ENCODE measurements around the gene SWSAP1. TPM values are rescaled to one million over a fixed set of nuclear protein-coding genes. Genes with fewer than 3 reads are reported as not detected.
A peak's percentile ranks its signal among the peaks of the same experiment; 100 is the strongest.

Gene SWSAP1
- total RNA-seq, 6 experiments from 2014 or later = 1.4 to 2.7 (median 2.3) TPM

DNA sequence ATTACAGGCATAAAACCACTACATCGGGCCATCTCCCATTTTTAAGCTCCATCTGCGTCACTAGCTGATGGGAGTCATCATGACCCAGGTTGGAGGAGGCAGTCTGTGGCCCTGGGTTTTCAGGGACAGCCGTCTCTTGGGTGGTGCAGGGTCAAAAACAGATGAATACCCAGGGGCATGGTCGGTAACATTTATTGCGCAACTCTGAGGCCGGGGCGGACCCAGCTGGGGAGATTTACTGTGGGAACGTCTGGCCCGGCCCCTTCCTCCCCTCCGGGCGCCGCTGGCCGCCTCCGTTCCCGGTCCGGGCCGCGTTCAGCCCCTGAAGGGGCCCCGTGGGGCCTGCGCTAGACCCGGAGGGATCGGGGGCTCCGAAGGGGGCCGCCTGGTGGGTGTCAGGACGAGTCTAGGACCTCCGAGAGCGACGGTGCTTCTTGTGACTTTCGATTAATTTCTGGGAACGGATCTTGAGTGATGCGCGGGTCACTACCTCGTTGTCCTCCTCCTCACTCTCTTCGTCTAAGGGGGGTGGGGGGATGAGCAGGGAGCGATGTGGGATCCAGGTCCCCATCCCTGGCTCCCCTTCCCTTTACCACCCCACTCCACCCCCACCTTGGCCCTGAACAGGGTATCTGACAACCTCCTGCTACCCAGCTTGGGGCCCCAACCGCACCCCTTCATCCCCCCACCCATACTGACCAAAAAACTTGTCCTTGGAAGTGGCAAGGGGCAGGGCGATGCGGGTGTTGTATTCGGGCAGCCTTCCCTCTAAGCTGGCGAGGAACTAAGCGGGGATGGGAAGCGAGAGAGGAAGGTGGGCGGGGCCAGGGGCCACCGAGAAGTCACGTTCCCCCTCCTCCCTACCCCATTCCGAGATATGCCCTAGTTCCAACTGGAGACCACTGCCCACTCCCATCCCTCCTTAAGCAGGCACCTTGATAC is 46.2 kb downstream of the SWSAP1 start:
- peak; percentile 3 to 19 (median 10) for ATAC-seq
- Histone ChIP-seq H3K9me3 (no peaks in the 10 kb centered on the region), H3K27ac (peak overlapping the region in 2 of 3 donors; percentile 54 to 60), H3K27me3 (no peaks in the 10 kb centered on the region), H3K36me3 (no peaks in the 10 kb centered on the region), H3K4me1 (peaks cover 0 to 18% (median 0%) of the 10 kb centered on the region in 4 donors), H3K4me3 (peak overlapping the region; percentile 21 to 32 (median 23))
- TF ChIP-seq, protein P1, sequence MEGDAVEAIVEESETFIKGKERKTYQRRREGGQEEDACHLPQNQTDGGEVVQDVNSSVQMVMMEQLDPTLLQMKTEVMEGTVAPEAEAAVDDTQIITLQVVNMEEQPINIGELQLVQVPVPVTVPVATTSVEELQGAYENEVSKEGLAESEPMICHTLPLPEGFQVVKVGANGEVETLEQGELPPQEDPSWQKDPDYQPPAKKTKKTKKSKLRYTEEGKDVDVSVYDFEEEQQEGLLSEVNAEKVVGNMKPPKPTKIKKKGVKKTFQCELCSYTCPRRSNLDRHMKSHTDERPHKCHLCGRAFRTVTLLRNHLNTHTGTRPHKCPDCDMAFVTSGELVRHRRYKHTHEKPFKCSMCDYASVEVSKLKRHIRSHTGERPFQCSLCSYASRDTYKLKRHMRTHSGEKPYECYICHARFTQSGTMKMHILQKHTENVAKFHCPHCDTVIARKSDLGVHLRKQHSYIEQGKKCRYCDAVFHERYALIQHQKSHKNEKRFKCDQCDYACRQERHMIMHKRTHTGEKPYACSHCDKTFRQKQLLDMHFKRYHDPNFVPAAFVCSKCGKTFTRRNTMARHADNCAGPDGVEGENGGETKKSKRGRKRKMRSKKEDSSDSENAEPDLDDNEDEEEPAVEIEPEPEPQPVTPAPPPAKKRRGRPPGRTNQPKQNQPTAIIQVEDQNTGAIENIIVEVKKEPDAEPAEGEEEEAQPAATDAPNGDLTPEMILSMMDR (IDR thresholded peaks at IDR 0.05) = no peak
- no peak for TF ChIP-seq POLR2A (IDR thresholded peaks at IDR 0.05)
- intact Hi-C loops (cut with DNase I) = no loop called here
- WGBS (ENCODE audit: insufficient coverage, low coverage, low lambda C conversion rate, missing lambda C conversion rate) = 14% methylated on average over 5 of the region's 46 CpGs
- DNase-seq = peak in 1 of 3 donors; percentile 55

DNA sequence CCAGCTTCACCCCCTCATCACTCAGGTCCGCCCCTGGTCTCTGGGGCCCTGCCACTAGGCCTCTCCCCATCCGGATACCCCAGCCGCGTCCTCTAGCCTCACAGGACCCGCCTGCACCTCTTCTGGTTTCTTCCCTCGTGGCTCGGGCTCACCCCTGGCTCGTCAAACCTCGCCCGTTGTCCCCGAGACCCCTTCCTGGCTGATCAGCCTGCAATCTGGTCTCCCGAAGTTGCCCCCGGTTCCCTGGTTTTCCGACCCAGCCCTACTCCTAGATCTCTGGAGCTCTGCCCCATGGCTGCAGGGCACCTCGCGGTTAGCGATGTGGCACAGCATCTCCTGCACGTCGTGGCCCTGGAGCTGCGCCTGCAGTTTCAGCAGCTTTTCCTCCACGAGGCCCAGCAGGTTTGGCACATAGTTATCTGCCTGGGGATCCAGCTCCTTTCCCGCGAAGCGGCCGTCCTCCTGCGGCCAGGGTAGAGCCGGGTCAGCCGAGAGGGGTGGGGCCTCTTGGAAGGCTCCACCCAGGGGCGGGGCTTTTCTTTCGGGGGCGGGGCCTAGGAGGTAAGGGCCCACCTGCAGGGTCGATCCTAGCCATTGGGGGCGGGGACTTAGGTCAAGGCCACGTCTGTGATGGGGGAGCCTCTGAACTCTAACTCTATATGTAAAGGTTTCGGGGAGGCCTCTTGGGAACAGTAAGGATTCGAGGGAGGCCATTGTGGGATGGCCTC is 47.1 kb downstream of the SWSAP1 start:
- TF ChIP-seq POLR2A (IDR thresholded peaks at IDR 0.05) = no peak
- TF ChIP-seq, protein P1 (IDR thresholded peaks at IDR 0.05) = no peak
- Histone ChIP-seq H3K4me3 (no peak overlapping the region), H3K36me3 (no peaks in the 10 kb centered on the region), H3K27me3 (no peaks in the 10 kb centered on the region), H3K27ac (peak overlapping the region in 1 of 3 donors; percentile 26), H3K9me3 (no peaks in the 10 kb centered on the region), H3K4me1 (peaks cover 0 to 18% (median 0%) of the 10 kb centered on the region in 4 donors)
- DNase-seq = peak; percentile 66 to 70 (median 68)
- peak; percentile 41 to 48 (median 45) for ATAC-seq
- intact Hi-C loops (cut with DNase I) = no loop called here
- 11% methylated on average over 24 of the region's 36 CpGs for WGBS (ENCODE audit: insufficient coverage, low coverage, low lambda C conversion rate, missing lambda C conversion rate)

DNA sequence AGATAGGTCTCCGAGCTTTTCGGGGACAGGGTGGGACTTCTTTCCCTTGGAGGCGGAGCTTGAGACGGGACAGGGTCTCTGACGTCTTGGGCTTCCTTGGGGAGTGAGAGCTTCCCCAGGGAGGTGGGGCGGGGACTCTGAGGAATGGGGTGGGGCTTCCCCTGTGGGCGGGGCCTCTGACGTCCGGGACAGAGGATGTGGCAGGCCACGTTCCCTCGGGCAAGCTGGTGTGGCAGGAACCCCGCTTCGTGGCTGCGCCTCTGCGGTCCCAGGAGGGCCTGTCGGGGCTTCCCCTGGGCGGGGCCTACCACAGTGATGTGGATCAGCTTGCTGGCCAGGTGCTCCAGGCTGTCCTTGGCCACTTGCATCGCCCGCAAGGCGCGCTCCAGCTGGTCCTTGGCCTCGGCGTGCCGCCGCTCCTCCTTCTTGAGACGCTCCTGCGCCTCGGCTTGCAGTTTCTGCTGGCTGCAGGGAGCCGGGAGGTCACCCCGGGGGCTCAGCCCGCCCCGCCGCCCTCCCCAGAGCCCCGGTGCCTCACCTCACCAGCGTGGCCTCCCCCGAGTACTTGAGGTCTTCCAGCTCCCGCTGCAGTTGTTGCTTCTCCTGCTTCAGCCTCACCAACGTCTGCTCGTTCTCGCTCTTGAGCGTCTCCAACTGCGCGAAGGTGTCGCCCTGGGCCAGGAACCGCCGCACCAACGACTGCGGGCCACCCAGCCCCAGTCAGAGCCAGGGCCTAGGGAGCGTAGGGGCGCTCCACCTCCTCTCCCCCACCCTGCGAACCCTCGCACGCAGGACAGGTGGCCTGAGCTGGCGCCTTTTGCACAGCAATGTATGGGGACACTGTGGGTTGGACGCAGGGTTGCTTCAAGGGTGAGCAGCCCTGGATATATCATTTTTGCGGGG is 47.9 kb downstream of the SWSAP1 start:
- Histone ChIP-seq H3K4me1 (peaks cover 0 to 18% (median 0%) of the 10 kb centered on the region in 4 donors), H3K27me3 (no peaks in the 10 kb centered on the region), H3K4me3 (peak overlapping the region in 2 of 3 donors; percentile 11 to 32), H3K9me3 (no peaks in the 10 kb centered on the region), H3K27ac (peak overlapping the region in 2 of 3 donors; percentile 24 to 26), H3K36me3 (no peaks in the 10 kb centered on the region)
- intact Hi-C loops (cut with DNase I) = no loop called here
- 10% methylated on average over 11 of the region's 56 CpGs for WGBS (ENCODE audit: insufficient coverage, low coverage, low lambda C conversion rate, missing lambda C conversion rate)
- peak; percentile 84 to 86 (median 84) for DNase-seq
- peak; percentile 58 to 72 (median 64) for ATAC-seq
- TF ChIP-seq POLR2A (IDR thresholded peaks at IDR 0.05) = no peak
- TF ChIP-seq, protein P1 (IDR thresholded peaks at IDR 0.05) = no peak
